HTERT RPE-1 (cell line): ENCODE data around the gene MARCHF10.

Experiments
- in situ Hi-C: fragments of 300-500 bp; cut with MboI; formaldehyde crosslinking; loops from 4 replicates; pipeline ENCODE4 v1.14.3; 2020; ENCODE audit warnings: low sequenced_read_pairs

The MARCHF10 gene

DNA sequence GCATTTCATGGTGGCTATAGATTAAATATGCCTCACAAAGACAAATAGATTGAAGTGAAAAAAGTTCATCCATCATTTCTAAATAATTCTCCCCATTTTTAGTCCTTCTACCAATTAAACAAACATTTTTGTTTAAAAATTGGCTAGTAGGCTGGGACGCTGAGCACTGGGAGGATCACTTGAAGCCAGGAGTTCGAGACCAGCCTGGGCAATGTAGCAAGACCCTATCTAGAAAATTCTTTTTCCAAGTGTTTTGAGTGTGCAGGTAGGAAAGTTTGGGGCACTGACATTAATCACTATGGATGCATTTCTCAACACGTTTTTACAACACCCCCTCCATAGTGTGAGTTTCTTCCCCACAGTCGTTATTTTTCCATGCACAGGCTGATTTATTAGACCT is 123.9 kb downstream of the MARCHF10 start:
- in situ Hi-C loops = no loop called here

DNA sequence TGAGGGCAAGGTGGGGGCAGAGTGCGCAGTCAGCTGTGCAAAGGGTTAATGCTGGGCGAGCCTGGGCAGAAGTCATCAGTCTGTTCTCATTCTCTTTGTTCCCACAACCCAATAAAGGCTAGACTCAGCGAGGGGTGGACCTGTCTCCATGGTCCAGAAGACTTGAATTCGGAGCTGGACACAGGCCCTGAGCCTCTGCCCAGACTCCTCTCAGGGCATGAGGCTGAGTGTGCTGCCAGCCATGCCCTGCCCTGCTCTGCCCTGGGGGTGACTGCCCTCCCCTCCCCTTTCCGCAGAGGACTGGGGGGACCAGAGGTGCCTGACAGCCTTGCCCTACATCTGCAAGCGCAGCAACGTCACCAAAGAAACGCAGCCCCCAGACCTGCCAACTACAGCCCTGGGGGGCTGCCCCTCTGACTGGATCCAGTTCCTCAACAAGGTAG is 126.2 kb downstream of the MARCHF10 start:
- in situ Hi-C loops = no loop called here

DNA sequence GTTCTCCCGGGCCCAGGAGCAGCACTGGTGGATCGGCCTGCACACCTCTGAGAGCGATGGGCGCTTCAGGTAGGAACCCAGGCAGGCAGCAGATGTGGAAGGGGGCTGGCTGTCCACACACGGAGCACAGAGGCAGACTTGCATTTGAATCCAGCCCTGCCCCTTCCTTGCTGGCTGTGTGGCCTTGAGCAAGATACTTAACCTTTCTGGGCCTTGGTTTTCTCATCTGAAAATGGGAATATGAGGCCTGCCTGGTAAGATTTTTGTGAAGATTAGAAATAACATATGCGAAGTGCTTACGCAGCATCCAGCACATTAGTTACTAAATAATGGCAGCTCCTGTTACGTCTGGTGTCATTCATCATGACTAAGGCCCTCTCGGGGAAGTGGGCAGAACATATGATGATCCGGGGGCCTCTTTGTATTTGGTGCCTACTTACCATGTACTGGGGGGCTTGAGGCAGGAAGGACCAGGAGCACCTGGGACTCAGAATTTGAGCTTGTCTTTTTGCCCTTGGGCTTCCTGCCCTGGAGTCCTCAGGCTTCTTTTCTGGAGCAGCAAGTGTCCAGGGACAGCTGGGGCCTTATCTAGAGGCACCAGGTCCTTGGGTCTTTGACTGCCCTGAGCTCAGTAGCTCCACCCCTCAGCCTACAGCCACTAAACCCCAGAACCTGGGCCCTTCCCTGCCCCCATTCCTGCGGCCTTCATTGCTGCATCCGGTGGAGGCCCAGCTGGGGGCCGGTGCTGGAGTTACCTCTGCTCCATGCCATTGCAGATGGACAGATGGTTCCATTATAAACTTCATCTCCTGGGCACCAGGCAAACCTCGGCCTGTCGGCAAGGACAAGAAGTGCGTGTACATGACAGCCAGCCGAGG is 126.8 kb downstream of the MARCHF10 start:
- in situ Hi-C loops = no loop called here

DNA sequence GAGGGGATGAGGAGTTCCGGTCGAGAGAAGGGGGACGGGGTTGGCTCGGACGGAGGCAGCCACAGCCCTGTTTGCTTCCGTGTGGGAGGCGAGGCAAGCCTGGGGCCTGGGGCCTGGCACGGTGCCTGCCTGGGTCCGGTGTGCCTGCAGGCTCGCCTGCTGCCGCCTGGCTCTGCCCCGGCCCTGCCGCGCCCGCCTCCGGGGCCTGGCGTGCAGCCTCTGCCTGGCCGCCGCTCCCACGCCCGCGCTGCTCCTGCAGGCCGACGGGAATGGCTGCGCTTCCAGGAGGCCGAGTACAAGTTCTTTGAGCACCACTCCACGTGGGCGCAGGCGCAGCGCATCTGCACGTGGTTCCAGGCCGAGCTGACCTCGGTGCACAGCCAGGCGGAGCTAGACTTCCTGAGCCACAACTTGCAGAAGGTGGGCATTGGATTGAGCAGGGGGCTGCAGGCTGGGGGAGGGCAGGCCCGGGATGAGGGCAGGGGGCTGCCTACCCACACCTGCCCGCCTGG is 127.5 kb downstream of the MARCHF10 start:
- in situ Hi-C loops = no loop called here

DNA sequence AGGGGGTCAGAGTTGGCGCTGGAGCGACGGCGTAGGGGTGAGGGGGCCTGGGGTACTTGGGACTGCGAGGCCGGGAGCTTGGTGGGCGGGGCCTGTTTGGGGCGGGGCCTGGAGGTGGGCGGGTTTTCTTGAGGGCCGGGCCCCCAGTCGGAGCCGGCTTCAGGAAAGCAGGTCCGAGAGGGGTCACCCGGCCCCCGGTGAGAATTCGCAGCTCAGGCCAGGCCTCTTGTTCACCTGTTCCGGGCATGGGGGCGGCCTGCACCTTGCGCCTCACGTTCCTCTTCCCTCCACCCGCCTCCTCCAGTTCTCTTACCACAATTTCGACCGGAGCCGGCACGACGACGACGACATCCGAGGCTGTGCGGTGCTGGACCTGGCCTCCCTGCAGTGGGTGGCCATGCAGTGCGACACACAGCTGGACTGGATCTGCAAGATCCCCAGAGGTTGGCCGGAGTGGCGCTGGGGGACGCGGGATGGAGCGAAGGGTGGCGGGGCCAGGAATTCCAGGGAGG is 128.2 kb downstream of the MARCHF10 start:
- in situ Hi-C loops = no loop called here

DNA sequence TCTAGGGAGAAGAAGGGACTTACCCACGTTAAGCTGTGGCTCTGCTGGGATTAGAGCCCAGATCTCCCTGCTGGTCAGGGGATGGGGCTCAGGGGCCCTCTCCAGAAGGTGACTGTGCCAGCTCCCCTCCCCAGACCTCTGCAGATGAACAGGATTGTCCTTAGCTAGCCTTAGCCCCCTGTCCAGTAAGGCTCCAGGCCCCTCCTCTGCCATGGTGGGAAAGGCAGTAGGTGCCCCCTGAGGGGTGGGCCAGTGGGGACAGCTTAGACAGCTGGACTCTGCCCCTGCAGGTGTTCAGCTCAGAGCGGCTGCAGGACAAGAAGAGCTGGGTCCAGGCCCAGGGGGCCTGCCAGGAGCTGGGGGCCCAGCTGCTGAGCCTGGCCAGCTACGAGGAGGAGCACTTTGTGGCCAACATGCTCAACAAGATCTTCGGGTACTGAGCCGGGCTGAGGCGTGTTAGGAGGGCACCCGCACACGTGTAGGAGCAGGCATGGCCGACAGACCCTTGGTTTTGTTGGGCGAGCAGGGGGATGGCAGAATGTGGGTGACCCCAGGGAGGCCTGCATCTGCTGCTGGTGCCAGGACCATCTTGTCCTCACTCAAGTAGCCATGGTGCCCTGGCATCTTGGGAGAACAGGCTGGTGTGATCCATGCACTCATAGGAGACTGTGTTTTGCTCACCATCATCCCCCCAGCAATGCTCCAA is 129.7 kb downstream of the MARCHF10 start:
- in situ Hi-C loops = no loop called here

DNA sequence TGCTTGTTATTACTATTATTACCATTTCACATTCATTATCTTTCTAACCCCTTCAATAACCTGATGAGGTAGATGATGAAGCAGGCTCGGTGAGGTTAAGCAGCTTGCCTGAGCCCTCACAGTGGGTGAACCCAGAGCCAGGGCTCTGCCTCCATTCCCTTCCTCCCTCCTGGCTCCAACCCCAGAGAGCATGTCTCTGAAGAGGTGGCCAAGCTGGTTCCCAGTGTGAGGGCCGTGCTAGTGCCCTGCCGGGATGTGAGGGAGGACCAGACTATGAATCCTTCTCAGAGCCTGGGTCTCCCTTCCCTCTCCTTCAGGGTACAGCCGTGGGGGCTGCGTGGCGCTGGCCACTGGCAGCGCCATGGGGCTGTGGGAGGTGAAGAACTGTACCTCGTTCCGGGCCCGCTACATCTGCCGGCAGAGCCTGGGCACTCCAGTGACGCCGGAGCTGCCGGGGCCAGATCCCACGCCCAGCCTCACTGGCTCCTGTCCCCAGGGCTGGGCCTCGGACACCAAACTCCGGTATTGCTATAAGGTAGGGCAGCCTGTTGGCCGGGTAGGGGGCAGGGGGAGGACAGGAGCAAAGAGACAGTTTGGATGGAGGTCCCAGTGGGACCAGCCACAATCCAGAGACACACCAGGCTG is 131.0 kb downstream of the MARCHF10 start:
- in situ Hi-C loops = no loop called here

DNA sequence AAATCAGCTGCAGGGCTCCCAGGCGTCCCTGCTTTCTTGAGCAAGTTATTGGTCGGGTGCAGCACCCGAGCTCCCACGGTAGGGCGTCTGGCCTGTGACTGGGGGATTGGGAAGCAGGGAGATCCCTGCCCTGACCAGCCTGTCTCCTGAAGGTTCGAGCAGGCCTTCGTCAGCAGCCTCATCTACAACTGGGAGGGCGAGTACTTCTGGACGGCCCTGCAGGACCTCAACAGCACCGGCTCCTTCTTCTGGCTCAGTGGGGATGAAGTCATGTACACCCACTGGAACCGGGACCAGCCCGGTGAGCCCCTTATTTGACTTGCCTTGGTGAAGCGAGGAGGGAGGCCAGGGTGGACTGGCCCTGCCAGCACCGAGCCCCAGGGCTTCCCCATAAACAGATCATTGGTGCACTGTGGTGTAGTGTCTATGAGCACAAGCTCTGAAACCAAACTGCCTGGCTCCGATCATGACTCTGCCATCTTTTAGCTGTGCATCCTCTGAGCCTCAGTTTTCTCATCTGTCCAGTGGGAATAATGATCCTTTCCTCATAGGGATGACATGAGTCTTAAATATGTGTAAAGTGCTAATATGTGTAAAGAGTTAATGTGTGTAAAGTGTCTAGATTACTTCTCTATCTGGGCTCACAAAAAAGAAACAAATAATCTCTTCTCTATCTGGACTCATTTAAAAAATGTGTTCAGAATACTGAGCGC is 131.7 kb downstream of the MARCHF10 start:
- in situ Hi-C loops = no loop called here

DNA sequence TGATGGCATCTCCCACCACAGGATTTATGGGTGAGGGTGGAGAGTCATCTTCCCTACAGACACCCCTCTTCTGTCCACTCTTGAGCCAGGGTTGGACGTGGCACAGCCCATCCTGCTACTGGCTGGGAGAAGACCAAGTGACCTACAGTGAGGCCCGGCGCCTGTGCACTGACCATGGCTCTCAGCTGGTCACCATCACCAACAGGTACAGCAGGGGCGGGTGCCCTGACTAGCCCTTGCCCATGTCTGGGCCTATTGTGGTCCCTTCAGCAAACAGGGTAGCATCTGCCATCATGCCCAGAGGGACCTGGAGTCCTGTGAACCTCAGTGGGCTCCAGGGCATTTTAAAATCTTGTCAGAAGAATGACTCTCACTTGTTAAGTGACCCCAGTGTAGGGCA is 132.4 kb downstream of the MARCHF10 start:
- in situ Hi-C loops = no loop called here

DNA sequence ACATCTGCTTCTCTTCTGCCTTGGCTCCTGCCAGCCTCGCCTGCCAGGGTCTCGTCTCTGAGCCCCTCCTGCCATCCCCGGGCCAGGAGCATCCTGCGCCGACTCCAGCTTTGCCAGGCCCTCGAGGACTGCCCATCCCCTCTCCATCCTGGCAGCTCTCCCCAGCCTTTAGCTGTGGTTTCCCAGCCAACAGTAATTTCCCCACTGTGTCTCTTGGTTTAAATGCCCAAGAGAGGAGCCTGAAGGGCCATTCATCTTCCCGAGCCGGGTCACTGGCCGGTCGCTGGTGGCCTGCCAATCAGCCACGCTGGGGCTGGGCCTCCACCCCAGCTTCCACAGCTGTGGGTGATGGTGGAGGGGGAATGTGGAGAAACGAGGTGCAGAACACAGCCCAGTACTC is 132.9 kb downstream of the MARCHF10 start:
- in situ Hi-C loops = no loop called here

DNA sequence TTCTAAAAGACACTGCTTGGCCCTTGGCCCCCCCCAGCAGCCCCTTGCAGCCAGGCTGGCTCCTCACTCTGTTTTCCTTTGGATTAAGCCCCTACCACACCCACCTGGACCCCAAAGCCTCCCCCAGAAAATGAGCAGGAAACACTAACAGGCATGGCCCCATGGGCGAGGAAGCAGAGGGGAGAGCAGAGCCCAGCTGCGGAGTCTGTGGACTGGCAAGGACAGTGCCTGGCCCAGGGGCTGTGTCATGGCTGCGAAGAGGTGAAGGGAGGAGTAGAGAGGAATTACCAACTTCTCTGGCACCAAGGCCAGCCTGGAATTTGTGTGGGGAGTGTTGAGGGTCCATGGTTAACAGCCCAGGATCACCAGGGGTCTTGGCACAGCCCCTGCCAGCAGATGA is 133.3 kb downstream of the MARCHF10 start:
- in situ Hi-C loops = no loop called here

DNA sequence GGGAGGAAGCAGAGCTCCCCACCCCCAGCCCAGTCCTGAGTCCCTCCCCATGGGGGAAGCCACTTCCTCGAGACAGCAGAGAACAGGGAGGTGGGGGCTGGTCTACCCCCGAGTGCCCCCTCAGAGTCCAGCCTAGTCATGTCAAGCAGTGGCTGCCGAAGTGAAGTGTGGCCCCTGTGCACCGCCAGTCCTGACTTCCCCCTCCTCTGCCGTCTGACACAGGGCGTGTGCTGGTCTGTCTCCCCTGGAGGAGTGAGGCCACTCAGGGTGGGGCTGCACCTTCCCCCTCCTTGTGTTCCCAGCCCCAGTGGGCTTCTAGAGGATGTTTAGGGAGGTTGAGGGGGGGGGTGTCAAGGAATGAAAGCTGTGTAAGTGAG is 133.8 kb downstream of the MARCHF10 start:
- in situ Hi-C loops = no loop called here

DNA sequence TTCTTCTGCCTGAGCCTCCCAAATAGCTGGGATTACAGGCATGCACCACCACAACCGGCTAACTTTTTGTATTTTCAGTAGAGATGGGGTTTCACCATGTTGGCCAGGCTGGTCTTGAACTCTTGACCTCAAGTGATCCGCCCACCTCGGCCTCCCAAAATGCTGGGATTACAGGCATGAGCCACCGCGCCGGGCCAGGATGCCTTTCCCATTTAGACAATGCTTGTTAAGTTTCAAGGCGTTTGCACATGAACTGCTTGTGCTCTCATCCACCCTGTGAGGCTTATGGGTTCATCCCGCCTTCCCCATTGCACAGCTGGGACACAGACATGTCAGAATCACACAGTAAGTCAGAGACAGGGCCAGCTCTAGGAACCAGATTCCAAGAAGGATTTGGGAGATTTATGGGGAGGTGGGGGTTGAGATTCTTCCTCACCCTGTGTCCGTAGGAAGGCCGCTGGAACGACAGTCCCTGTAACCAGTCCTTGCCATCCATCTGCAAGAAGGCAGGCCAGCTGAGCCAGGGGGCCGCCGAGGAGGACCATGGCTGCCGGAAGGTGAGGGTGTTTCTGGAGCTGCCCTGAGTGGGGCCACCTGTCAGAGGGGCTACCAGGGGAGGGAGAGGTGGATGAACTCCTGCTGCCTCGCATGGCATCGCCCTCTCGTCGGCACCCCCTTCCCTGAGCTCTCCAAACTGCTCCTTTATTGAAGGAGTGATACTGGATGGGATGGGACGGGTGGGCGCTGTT is 134.3 kb downstream of the MARCHF10 start:
- in situ Hi-C loops = no loop called here

DNA sequence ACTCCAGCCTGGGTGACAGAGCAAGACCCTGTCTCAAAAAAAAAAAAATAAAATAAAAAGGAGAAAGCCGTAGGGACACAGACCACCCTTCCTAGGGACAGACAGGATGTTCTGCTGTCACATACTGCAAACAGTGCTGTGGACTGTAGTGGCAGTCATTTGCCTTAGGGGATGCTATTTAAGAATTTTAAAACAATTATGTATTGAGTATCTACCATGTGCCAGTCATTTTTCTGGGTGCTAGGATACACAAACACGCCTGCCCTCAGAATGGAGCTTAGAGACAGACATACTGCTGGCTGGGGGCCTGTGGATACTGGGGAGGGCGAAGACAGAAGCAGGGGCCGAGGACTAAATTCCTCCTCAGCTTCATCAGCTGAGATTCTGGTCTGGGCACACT is 135.2 kb downstream of the MARCHF10 start:
- in situ Hi-C loops = no loop called here

DNA sequence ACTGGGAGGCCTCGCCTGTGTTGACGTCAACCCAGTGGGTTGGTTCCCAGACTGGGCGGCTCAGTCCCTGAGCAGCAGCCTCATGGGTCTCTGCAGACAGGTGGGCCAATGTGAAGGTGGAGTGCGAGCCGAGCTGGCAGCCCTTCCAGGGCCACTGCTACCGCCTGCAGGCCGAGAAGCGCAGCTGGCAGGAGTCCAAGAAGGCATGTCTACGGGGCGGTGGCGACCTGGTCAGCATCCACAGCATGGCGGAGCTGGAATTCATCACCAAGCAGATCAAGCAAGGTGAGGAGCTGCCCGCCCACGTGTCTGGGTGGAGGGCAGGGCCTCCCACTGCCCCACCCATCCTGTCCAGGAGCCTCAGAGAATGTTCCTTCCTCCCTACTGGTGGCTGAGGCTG is 136.6 kb downstream of the MARCHF10 start:
- in situ Hi-C loops = no loop called here

DNA sequence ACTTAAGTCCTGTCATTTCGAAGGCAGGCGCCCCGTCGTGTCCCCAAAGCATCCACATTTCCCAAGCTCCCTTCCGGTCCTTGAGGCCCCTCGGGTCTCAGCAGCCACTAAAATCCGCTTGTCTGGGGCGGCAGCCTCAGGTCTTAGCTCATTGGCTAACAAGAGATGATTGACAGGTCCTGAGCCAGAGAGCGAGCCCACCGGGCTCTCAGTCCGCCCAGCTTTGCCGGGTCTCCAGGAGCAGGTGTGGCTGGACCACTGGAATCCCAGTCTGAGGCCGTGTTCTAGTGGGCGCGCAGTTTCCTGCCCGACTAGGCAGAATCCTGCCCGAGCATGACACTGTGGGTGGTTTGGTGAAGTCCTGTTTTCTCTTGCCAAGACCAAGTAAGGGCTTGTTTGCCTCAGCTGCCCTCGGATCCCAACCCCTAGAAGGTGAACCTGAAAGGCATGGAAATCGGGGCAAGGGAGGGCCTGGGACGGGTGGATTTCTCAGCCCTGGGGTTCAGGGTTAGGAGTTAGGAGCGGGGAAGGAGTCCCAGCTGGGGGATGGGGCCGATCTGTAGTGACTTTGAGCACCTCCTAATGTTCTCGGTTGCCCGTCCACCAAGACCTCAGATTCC is 137.8 kb downstream of the MARCHF10 start:
- in situ Hi-C loops = no loop called here

DNA sequence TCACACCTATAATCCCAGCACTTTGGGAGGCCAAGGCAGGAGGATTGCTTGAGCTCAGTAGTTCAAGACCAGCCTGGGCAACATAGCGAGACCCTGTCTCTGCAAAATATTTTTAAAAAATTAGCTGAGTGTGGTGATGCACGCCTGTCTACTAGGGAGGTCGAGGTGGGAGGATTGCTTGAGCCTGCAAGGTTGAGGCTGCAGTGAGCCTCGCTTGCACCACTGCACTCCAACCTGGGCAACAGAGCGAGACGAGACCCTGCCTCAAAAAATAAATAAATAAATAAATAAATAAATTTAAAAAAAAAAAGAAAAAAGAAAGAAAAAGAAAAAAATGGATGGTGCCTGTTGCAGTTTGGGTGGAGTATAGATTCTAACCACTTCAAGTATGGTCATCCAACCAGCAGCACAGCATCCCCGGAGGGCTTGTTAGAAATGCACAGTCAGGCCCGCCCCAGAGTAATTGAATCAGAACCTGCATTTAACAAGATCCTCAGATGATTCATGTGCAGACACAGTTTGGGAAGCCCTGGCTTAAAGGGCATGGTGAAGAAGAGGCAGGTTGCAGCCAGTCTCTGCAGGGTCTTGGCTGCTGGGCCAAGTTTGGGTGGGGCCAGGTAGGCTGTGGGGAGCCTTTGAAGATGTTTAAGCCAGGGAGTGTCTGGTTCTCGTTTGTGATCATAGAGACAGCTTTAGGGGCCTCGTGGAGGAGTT is 139.9 kb downstream of the MARCHF10 start:
- in situ Hi-C loops = no loop called here

DNA sequence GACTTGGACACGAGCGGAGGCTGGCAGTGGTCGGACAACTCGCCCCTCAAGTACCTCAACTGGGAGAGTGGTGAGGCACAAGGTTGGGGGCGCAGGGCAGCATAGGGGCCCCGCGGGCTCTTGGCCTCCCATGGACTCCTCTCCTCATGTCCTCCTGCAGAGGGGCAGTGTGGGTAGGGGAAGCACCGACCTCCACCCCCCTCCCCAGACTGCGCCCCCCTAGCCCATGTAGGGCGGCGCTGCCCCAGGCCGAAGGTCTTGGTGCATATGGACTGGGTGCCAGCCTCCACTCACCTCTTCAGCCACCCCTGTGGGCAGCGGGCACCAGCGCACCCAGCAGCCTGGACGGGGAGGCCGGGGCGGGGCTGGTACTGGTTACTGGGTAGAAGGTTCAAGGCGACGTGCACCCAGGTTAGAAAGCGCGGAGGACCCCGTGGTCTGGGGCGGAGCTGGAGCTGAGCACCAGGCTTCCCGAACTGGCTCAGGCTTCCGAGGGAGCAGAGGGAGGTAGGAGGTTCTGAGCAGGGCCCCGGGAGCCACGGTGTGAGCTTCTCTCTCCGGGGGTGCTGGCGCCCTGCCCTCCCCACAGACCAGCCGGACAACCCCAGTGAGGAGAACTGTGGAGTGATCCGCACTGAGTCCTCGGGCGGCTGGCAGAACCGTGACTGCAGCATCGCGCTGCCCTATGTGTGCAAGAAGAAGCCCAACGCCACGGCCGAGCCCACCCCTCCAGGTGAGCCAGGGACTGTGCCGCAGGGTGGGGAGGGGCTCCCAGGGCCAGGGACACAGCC is 141.1 kb downstream of the MARCHF10 start:
- in situ Hi-C loops = no loop called here
